GM19463 (cell line): ENCODE data around the gene GRAMD2A.

ENCODE experiments used
- ATAC-seq: cut with Tn5 transposase; IDR thresholded peaks from one replicate; pipeline ENCODE4 v1.9.1; 2021; ENCODE audit warnings: mild to moderate bottlenecking, moderate library complexity; ENCODE audit not compliant: unreplicated experiment

Gene GRAMD2A

DNA sequence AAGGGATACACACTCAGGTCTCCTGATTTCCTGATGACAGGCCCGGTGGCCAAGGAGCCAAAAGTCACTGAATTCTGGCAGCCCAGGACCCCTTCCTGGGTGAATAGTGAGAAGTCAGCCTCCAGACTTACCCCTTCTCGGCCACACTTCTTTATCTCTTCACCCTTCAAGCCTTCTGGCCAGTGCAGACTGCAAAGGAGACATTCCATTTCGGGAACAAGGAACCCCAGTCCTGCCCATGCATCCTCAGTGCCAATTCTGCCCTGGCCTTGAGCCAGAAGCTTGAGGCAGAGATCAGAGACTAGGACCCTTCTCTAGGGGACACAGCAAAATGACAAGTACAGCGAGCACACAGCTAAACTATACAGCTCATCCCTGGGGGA lies 28.8 kb downstream of the GRAMD2A start:
- ATAC-seq = no peak

DNA sequence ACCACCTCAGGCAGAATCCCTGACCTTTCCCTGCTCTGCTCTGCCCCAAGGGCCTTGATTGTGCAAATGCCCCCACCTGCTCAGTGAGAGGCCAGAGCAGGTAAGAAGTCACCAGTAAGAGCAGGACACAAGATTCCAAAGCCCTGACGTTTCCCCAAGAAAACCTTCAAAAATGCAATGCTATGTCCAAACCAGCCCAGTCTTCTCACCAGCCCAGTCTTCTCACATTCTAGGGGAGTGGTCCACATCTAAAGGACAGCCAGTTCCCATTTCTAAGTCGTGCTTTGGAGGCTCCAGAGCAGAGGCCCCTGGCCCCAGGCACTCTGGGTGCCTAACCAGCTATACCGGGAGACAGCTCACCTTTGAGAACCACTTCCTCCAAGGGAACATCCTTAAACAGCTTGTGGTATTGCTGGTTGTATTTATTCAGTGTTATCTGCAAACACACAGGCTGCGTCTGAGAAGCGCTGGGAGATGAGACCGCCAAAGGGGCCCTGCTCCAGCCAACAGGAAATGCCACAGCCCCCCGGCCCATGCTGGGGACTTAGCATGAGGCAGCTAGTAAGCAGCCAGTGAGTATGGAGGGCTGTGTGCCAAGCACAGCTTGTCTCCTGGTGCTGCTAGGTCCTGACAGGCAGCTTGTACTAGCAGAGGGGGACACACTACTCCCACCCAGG lies 29.3 kb downstream of the GRAMD2A start:
- ATAC-seq = no peak

DNA sequence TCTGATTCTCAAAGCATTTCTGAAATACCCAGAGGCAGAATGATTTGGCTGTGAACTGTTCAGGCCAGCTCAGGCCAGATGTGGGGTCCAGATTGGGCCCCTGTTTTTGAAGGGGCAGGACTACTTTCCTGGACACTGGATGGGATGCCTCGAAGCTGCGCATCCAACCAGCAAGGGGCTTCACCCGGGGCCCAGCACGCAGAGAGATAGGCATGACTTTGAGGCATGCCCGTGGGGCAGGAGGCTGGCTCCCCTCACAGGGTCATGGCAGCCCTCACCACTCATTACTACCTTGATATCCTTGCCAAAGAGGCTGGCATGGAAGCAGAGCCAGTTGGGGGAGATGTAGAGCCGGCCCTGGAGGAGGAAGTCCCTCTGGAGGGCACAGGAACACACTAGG lies 30.1 kb downstream of the GRAMD2A start:
- no peak for ATAC-seq

DNA sequence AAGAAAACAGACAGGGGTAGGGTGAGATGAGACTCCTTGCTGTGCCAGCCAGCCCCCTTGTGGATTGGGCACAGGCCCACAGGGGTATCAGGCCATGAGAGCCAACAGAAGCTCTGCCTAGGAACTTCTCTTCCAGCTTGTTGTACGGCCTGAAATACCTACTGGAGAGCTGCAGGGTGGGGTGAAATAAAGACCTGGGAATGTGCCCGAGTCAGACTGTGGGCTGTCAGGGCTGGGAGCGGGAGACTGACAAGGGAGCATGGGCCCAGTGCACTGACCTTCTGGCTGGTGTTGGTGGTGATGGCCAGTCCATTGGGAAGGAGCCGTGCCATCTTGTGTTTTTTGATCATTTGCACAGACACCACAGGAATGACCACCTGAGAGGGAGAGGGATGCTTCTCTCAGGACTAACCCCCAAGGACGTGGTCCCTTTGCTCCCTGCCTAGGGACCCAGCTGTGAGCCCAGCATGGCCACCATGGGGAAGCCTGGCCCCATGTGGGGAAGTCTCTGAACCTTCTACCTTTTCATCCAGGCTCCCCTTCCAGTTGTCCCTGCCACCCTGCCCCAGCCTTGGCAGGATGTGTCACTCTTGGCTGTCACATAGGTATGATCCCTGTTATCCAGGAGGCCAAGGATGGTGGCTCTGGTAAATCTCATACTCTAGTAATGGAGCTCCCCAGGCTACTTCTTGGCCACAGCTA lies 30.7 kb downstream of the GRAMD2A start:
- ATAC-seq = no peak

DNA sequence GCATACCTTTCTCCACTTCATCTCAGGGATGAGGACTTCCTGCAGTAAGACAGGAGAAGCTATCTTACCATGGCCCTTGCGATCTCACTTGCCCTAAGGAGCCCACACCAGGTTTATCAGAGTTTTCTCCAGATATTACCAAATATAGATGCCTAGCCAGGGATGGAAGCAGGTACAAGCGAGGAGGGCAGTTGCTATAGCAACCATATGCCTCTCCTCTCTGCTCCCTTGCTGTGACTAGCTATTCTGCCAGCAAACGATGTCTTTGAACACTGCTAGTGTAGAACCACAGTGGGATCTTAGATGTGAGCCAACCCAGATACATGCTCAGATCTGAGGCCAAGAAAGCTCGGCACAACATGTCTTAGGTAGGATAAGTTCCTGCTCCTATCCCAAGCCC lies 33.9 kb downstream of the GRAMD2A start:
- ATAC-seq = no peak

DNA sequence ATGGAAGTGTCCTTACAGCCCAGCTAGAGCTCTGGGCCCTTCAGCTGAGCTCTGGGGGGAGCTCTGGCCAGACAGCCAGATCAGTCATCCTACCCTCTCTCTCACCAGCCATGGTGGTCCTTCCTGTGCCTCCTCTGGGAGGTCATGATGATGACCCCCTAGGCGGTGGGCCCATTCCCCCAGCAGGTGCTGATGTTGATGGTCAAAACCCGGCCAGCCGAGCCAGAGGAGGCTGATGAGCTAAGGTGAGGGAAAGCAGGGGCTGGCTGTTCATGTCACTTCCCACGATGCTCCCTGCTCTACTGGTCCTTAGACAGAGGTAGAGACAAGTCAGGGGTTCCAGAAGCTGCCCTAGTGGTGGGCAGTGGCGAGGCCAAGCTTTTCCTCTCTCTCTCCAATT lies 35.0 kb downstream of the GRAMD2A start:
- no peak for ATAC-seq

DNA sequence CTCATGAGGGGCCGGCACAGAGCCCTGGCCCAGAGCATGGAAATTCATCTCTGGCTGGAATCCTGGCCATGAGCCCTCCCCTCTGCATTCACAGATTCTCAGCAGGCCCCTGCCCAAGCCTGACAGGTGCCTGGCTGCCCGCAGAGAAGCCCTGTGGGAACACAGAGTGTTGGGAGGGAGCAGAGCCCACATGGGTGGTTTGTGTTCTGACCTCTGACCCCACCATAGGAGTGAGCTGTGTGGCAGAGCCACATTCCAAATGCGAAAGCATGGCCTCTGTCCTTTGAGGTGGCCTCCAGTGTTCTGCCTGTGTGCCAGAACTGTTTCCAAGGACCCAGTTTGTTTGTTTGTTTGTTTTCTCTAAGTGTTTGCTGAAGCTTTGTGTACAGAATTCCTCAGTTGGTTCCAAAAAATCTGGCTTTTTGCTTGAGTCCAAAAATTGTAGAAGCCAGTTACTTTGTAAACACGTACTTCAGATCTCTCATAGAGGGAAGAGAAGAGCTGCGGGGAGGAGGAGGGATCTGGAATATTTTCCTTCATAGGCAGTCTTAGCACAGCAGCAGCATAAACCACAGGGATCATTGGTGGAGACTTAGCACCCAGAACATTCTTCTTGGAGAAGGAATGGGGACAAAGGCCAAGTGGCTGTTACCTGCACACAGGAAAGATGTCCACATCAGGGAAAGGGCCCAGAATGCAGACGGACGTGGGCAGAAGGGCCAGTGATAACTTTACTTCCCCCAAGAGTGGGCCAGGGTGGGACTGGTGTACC lies 36.0 kb downstream of the GRAMD2A start:
- no peak for ATAC-seq

DNA sequence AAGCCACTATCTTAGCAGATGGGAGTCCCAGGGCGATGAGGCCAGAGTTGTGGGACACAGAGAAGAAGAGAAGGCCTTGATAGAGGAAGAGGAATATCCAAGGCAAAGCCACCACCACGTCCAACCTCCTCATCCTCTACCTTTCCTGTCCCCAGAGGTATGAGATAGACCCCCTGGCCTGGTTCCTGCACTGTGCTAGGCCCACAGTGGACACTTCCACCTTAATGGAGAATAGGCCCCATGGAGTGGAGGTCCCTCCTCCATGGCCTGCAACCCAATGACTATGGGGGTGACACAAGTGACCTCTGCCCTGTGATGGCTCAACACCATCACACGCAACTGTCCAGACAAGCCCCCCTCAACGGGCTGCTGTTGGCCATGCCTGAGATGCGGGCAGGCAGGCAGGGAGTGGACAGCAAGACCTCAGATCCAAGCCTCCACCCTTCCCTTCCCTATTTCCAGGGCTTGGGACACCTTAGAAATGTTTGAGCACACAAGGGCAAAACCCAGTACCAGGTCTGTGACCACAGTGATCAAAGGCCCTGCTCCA lies 36.8 kb downstream of the GRAMD2A start:
- no peak for ATAC-seq

DNA sequence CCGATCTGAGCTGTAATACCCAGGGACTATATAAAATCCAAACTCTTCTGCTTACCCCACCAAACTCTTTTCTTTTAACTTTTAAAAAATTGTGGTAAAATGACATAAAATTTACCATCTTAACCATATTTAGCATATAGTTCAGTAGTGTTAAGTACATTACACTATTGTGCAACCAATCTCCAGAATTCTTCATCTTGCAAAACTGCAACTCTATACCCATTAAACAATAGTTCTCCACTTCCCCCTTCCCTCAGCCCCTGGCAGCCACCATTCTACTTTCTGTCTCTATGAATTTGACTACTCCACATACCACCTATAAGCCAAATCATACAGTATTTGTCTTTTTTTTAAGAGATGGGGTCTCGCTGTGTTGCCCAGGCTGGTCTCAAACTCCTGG lies 40.7 kb downstream of the GRAMD2A start:
- ATAC-seq = no peak

DNA sequence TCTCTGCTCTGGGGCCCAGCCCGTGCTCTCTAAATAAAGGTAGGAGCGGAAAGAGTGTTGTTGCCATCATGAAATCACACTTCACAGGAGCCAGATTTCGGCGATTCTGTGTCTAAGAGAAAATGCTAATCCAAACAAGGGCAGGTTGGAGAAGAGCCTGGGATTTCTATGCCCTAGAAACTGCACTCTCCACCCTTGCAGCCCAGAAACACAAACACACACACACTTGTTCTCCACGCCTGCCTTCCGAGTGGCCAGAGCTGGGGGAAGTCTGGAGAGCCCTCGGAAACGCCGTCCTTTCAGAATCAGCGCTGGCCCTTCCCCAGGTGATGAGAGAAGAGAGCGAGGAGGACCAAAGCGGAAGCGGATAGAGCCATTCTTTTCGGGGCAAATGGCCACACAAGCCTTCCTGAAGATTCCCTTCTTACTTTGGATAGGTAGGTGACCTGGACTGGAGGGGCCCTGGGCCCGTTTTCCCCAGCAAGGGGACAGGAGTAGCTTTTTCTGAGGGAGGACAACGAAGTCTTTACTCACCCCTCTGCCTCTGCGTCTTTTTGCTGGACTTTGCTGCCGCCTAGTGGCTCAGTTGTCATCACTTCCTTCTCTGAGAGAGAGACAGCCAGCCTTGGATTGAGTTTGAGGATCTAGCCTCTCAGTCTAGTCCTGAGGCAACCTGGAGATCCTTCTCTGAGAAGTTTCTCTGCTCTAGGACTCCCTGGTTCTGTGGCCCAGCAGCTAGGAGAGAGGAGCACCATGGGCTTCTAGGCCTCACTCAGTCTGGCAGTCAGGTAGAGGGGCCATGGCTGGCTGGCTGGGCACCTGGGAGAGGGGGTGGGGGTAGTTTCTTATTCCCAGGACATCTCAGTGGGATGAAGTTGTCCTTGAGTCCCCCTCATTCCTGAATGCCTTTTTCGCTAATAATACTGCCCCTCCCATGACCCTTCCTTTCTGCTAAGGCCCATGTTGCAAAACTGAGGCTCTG lies 41.7 kb downstream of the GRAMD2A start:
- peak; percentile 82 for ATAC-seq

DNA sequence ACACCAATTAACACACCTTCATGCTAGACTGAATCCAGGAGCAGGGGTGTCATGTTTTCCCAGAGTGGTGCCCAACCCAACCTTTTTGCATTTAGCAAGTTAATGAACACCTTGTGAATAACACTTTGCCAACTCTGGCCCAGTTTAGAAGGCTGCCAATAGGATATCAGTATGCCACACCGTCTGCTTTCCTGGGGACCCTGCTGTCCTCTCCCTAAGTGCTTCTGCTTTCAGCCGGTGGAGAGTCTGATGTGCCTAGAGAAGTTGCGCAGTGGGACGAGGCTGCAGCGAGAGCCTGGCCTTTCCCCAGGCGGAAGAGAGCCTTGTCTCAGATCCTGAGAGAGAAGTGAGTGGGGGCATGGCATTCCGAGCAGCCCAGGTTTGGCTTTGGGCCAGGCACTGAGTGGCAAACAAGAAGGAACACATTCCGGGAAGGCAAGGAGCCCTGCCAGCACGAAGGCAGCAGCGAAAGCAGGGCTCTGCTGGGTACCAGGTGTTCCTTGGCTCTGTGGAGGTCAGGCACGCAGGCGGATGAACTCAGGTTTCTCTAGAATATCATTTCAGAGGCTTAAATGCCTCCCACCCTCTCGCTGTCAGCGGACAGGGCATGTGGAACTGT lies 42.5 kb downstream of the GRAMD2A start:
- ATAC-seq = no peak

DNA sequence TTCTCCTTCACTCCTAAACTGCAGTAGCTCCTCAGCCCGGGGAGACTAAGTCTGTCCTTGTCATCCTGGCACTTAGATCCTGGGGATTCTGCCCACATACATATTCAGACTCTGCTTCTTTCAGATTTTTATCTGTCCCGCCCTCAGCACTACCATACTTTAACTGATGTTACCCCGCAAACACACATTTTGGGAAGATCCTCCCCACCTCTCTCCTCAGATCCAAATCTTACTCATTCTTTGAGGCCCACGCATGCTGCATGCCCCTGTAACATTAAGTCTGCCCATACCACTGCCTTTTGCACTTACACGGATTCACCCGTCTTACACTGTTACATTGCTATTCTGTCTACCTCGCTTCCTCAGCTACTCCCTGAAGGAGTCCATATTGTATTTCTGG lies 43.3 kb downstream of the GRAMD2A start:
- no peak for ATAC-seq

DNA sequence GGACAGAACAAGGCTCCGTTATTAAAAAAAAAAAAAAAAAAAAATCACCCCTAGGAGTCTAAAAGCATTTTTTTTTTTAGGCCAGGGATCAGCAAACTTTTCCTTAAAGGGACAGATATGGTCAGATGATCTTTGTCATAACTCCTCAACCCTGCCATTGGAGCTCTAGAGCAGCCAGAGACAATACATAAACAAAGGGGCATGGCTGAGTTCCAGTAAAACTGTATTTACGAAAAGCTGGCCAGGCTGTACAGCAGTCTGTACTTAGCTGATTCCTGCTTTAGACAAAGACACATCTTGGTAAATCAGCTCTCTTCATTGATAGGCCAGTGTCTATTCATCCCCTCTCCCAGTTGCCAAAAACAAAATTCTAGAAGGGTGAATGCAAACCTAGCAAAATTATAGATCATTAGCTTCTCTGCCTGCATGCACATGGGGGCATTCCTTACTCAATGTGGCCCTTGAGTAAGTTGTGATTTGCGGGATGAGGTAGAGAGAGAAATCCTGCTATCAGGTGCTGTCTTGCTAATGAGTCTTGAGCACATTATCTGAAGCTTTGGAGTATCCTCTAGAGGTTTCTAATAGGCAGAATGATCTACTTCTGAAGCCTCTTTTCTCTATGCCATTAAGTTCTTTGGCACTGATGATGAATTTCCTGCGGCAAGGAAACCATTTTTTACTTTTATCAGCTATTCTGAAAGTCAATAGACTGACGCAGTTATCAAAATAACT lies 44.2 kb downstream of the GRAMD2A start:
- ATAC-seq = no peak

DNA sequence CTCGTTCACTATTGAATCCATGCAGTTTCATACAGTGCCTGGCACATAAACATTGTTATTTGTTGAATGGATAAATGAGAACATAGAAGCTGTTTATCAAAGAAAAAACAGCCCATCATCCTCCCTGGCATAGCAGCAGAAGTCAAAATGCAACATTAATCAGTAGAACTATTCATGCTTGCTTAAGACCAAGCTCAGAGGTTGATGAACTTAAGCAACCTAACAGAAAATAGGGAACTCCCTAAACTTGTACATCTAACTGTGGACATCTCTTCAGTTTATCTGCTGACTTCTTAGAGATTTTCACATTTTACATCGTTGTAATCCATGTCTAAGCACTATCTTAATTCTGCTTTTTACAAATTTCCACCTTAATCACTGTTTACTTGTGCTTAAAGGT lies 50.2 kb downstream of the GRAMD2A start:
- no peak for ATAC-seq

DNA sequence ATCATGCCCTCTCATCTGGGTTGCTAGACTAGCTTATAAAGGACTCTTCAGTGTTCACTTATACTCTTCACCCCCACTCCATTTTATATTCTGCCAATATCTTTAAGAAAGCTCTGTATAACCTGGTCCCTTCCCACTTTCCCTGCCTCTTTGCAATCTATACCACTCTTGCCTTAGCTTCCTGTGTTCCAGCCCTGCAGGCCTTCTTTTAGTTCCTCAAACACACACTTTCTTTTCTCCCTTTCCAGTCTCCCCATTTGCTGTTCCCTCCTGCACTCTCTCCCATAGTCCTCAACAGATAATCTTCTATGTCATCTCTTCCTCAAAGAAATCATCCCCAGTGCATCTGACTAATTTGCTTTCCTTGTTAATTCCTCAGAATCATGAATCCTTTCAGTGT lies 50.7 kb downstream of the GRAMD2A start:
- no peak for ATAC-seq

DNA sequence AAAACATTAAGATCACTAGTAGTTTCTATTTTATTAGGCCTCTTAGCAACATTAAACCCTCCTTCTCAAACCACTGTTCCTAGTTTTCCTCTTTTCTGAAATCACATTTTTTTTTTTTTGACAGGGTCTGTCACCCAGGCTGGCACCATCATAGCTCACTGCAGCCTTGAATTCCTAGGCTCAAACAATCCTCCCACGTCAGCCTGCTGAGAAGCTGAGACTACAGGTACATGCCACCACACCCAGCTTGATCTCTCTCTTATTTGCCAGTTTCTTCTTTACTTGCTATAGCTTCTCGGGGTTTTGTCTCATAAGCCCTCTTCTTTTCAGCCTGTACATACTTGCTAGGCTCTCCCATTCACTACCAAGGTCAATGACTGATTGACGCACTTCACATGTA lies 51.4 kb downstream of the GRAMD2A start:
- no peak for ATAC-seq

DNA sequence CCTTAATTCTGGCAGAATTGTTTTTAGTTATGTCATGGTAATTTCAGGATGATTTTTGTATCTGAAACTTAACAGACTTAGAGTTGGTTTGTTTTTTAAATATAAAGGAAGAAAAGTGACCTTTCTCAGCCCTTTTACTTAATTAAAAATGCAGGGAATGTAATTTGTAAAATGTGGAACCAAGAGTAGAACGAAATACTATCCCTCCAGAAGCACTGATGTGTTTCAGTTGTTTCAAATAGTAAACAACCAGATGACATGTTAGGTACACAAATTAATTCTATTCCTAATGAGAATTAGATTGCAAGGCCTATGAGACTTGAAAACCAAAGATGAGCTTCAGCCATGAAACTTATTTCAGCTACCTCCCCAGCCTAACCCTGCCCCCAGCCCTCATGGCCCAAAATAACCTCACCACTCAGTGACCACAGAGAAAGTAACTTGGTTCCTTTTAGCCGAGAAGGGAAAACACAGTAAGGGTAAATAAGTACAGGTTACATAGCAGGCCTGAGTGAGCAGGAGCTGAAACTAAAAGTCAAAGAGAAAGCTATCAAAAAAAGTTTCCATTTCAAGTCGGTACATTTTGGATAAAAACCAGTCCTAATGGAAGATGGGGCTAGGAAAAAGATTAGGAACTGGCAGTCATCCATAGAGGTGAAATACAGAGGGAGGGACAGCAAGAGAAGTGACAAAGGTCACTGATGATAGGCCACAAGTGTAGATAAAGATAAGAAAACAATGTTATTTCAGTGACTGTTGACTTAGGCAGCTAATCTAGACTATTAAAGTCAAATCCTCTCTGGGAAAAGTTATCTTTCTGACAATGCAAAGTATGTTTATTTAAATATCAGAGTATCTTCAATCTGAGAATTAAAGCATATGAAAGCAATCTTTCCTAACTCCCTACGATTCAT lies 56.2 kb downstream of the GRAMD2A start:
- ATAC-seq = peak; percentile 100

DNA sequence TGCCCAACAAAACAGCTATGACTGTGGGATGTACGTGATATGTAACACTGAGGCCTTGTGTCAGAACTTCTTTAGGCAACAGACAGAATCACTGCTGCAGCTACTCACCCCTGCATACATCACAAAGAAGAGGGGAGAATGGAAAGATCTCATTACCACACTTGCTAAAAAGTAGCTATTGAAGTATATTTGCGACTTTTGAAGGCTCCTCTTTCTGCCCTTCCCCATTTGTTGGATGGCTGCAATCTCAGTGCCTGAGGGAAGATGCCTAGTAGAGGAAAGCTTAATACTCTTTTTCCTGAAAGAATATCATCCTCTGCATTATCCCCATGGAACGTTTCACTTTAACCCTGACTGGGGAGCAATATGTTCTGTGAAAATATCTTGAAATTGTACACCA lies 57.5 kb downstream of the GRAMD2A start:
- no peak for ATAC-seq
